Sigmoid colon (tissue), 7 donors: ENCODE results near the gene PXDN. TPM values are rescaled to one million over a fixed set of nuclear protein-coding genes. Genes with fewer than 3 reads are reported as not detected.

Experiments used
- DNase-seq: peaks from one replicate; pipeline ENCODE4 v3.0.0-alpha.2; 2019
- H3K27ac ChIP-seq, 4 donors: fragments of 200-600 bp; sonication (generic); one replicate each; pipeline ENCODE4 v1.5.1; 2016 to 2019; ENCODE audit warnings: mild to moderate bottlenecking in 1 of 4
- H3K27me3 ChIP-seq, 3 donors: fragments of 200-600 bp; sonication (generic); one replicate each; pipeline ENCODE4 v1.5.1; 2019; ENCODE audit warnings: mild to moderate bottlenecking in 1 of 3
- H3K36me3 ChIP-seq, 4 donors: fragments of 200-600 bp; sonication (generic); one replicate each; pipeline ENCODE4 v1.5.1; 2016 to 2019
- H3K4me1 ChIP-seq, 4 donors: fragments of 200-600 bp; sonication (generic); one replicate each; pipeline ENCODE4 v1.5.1; 2017 to 2019
- H3K4me3 ChIP-seq, 4 donors: fragments of 200-600 bp; sonication (generic); one replicate each; pipeline ENCODE4 v1.5.1; 2017 to 2019; ENCODE audit warnings: mild to moderate bottlenecking in 2 of 4, moderate library complexity in 1 of 4
- H3K9me3 ChIP-seq, 4 donors: fragments of 200-600 bp in 3 of 4; sonication (generic) in 3 of 4; one replicate each; pipeline versions ENCODE4 v1.5.1 to v1.6.1; 2013 to 2019
- EP300 ChIP-seq, 4 donors: sonication (generic); formaldehyde crosslinking; IDR thresholded peaks; one replicate each; pipeline ENCODE4 v1.6.1; 2017; ENCODE audit warnings: antibody characterized with exemption in 4 of 4
- POLR2A ChIP-seq, 2 donors: fragments of 450-650 bp; IDR thresholded peaks; one replicate each; pipeline ENCODE4 v1.6.1; 2016; ENCODE audit warnings: antibody characterized with exemption in 2 of 2, mild to moderate bottlenecking in 2 of 2, moderate library complexity in 2 of 2
- POLR2AphosphoS5 ChIP-seq, 4 donors: sonication (generic); formaldehyde crosslinking; IDR thresholded peaks; one replicate each; pipeline ENCODE4 v1.6.1; 2017; ENCODE audit warnings: antibody characterized with exemption in 4 of 4
- WGBS, 2 donors: extraction: QIAGEN DNeasy Blood & Tissue Kit; methylation state at CpG; one replicate each; pipeline ENCODE4 v1.1.7; 2013; 5-methylcytosine and 5-hydroxymethylcytosine counted together
- intact Hi-C: fragments of 100-400 bp; cut with DNase I; formaldehyde crosslinking; loops from one replicate; pipeline ENCODE4 v1.15.1; 2023
- polyA plus RNA-seq, 3 donors: library from polyadenylated mRNA; stranded (reverse); fragments of 200-250 nt; gene quantifications; one replicate each; pipeline ENCODE4 v1.2.3, GENCODE V29; 2013
- total RNA-seq, 4 donors: library from RNA; depleted of rRNA; stranded (reverse); fragments of >200 nt; gene quantifications; one replicate each; pipeline ENCODE4 v1.1.0, GENCODE V29; 2016
- TF ChIP-seq, protein P1 (sequence below), 4 experiments: fragments of 450-650 bp in 3 of 4; fragments of 200-600 bp in 1 of 4; IDR thresholded peaks; one replicate each; pipeline ENCODE4 v1.5.1; 2016 to 2019; ENCODE audit warnings: antibody characterized with exemption in 4 of 4, mild to moderate bottlenecking in 3 of 4, moderate library complexity in 2 of 4
- donor health status: healthy with polysubstance abuse.
- donor health status: Bipolar disorder and iron deficiency.
- donor health status: healthy.

The PXDN gene
- total and polyA plus RNA-seq, 7 donors, result 1.2 to 126 (median 34.4) TPM

DNA sequence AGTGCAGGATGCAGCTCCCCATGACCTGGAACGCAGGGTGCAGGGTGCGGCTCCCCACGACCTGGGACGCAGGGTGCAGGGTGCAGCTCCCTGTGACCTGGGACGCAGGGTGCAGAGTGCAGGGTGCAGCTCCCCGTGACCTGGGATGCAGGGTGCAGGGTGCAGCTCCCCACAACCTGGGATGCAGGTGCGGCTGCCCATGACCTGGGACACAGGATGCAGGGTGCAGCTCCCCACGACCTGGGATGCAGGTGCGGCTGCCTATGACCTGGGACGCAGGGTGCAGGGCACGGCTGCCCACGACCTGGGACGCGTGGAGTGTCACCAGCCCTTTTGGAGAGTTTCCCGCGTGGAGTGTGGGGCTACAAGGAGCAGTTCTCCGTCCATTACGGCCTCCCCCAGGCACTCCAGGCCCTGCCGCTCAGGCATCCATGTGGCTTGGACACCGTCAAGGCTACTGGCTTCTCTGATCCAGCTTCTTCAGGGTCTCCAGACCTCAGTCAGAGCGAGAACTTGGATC lies 38.7 kb downstream of the PXDN start:
- intact Hi-C loops, result no loop called here
- Histone ChIP-seq H3K4me1 (peaks cover 0 to 38% (median 35%) of the 10 kb centered on the region in 4 donors), H3K36me3 (no peaks in the 10 kb centered on the region), H3K9me3 (no peaks in the 10 kb centered on the region), H3K27ac (peak overlapping the region in 2 of 4 donors; percentile 26 to 31), H3K4me3 (no peak overlapping the region), H3K27me3 (no peaks in the 10 kb centered on the region)
- no peak for TF ChIP-seq EP300 (IDR thresholded peaks at IDR 0.05)
- TF ChIP-seq POLR2AphosphoS5 (IDR thresholded peaks at IDR 0.05), result no peak
- TF ChIP-seq, protein P1, sequence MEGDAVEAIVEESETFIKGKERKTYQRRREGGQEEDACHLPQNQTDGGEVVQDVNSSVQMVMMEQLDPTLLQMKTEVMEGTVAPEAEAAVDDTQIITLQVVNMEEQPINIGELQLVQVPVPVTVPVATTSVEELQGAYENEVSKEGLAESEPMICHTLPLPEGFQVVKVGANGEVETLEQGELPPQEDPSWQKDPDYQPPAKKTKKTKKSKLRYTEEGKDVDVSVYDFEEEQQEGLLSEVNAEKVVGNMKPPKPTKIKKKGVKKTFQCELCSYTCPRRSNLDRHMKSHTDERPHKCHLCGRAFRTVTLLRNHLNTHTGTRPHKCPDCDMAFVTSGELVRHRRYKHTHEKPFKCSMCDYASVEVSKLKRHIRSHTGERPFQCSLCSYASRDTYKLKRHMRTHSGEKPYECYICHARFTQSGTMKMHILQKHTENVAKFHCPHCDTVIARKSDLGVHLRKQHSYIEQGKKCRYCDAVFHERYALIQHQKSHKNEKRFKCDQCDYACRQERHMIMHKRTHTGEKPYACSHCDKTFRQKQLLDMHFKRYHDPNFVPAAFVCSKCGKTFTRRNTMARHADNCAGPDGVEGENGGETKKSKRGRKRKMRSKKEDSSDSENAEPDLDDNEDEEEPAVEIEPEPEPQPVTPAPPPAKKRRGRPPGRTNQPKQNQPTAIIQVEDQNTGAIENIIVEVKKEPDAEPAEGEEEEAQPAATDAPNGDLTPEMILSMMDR (IDR thresholded peaks at IDR 0.05), result no peak
- no peak for TF ChIP-seq POLR2A (IDR thresholded peaks at IDR 0.05)
- DNase-seq, result peak; percentile 53
- 86 to 90% methylated on average over 21 of the region's 21 CpGs for whole genome bisulfite sequencing, 2 donors

DNA sequence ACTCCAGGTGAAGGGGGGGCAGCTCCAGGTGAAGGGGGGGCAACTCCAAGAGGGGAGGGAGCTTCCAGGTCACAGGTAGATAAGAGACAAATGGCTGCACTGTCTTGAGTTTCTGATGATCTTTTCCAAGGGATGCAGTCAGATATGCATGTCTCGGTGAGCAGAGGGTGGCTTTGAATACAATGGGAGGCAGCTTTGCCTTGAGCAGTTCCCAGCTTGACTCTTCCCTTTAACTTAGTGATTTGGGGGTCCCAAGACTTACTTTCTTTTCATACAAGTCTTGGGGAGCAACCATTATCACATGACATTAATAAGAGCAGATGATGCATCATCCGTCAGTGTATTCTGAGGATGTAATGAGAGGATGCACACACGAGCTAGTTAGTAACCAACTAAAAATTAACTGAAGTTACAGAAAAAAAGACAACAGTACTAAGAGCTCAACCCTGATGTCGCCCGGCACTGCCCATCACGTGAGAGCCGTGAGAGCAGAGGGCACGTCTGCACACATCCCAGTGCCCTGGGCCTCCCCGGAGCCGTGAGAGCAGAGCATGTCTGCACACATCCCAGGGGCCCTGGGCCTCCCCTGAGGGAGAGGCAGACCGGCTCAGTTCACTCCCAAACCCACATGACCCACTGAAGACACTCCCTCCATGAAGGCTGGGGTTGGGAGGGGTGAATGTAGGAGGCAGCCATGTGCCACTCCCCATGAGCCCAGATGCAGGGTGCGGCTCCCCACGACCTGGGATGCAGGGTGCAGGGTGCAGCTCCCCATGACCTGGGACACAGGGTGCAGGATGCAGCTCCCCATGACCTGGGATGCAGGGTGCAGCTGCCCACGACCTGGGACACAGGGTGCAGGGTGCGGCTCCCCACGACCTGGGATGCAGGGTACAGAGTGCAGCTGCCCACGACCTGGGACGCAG lies 39.4 kb downstream of the PXDN start:
- H3K9me3 ChIP-seq, result no peaks in the 10 kb centered on the region
- no peak for DNase-seq
- intact Hi-C loops, result no loop called here
- H3K4me3 ChIP-seq, result no peak overlapping the region
- peaks cover 0 to 38% (median 35%) of the 10 kb centered on the region in 4 donors for H3K4me1 ChIP-seq
- no peaks in the 10 kb centered on the region for H3K27me3 ChIP-seq
- H3K27ac ChIP-seq, result peak overlapping the region in 2 of 4 donors; percentile 26 to 31
- WGBS, 2 donors, result 53 to 70% methylated on average over 18 of the region's 18 CpGs
- H3K36me3 ChIP-seq, result no peaks in the 10 kb centered on the region
- TF ChIP-seq EP300 (IDR thresholded peaks at IDR 0.05), result no peak
- TF ChIP-seq, protein P1 (IDR thresholded peaks at IDR 0.05), result no peak

DNA sequence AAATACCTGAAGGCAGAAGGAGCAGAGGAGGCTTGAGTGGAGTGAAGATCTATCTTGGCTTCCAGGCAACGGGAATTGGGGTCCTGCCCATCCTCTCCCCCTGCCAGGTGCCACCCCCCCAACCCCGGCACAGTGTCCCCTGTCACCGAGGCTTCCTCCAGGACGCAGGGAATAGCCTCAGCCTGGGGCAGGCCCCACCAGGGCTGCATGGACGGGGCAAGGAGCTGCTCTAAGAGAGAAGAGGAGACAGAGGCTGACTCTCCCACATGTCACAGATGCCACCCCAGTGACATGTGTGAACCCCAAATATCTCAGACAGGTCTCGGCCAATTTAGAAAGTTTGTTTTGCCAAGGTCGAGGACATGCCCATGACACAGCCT lies 42.1 kb downstream of the PXDN start:
- Histone ChIP-seq H3K4me3 (no peak overlapping the region), H3K27me3 (no peaks in the 10 kb centered on the region), H3K9me3 (no peaks in the 10 kb centered on the region), H3K36me3 (no peaks in the 10 kb centered on the region), H3K4me1 (peaks cover 0 to 29% (median 28%) of the 10 kb centered on the region in 4 donors), H3K27ac (no peak overlapping the region)
- WGBS, 2 donors, result 86 to 89% methylated on average over 7 of the region's 7 CpGs
- peak; percentile 38 for DNase-seq
- intact Hi-C loops, result no loop called here
- TF ChIP-seq POLR2A (IDR thresholded peaks at IDR 0.05) (no peak), POLR2AphosphoS5 (IDR thresholded peaks at IDR 0.05) (no peak), EP300 (IDR thresholded peaks at IDR 0.05) (no peak)
- TF ChIP-seq, protein P1 (IDR thresholded peaks at IDR 0.05), result no peak

DNA sequence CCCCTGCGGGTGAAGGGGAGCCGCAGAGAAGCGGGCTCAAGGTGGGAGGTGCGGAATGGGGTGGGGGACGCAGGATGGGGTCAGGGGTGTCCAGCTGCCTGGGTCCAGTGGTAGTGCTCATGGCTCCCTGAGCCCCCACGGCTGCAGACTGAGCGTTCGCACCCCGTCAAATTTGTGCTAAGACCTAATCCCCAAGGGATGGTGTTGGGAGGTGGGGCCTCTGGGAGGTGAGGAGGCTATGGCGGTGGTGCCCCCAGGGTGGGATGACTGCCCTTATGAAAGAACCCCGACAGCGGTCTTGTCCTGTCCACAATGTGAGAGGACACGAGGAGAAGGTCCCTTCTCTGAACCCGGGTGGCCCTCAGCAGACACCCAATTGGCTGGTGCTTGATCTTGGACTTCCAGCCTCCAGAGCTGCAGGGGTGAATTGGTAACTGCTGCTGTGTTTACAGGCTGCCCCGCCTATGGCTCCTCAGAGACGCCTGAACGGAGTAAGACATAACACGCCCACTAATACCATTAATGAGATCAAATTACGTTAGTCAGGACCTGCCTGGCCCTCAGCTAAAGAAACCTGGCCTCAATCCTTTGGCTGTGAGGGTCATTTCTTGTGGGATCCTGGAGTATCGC lies 42.6 kb downstream of the PXDN start:
- Histone ChIP-seq H3K36me3 (no peaks in the 10 kb centered on the region), H3K4me1 (peaks cover 0 to 32% (median 28%) of the 10 kb centered on the region in 4 donors), H3K27me3 (no peaks in the 10 kb centered on the region), H3K9me3 (no peaks in the 10 kb centered on the region), H3K27ac (peak overlapping the region in 2 of 4 donors; percentile 27 to 29), H3K4me3 (no peak overlapping the region)
- intact Hi-C loops, result no loop called here
- TF ChIP-seq, protein P1 (IDR thresholded peaks at IDR 0.05), result no peak
- TF ChIP-seq POLR2A (IDR thresholded peaks at IDR 0.05) (no peak), POLR2AphosphoS5 (IDR thresholded peaks at IDR 0.05) (no peak), EP300 (IDR thresholded peaks at IDR 0.05) (no peak)
- peak; percentile 60 for DNase-seq
- WGBS, 2 donors, result 80 to 89% methylated on average over 20 of the region's 20 CpGs
